ENCODE results near the gene SWAP70. TPM values are rescaled to one million over a fixed set of nuclear protein-coding genes. Genes with fewer than 3 reads are reported as not detected.

Gene SWAP70
- total and polyA plus RNA-seq, 10 of the 15 experiments (the other 5 are each of a cell fraction or from before 2014, with no cell fraction given), result 20.6 to 62.4 (median 41.7) TPM

- no peak overlapping the region for H3K4me3 ChIP-seq
- ATAC-seq, result no peak
- no peak for DNase-seq (ENCODE audit: low read depth, low spot score)
- no peaks in the 10 kb centered on the region; the same call in 2 of the 3 replicates for H3K9me3 ChIP-seq (replicated peaks; ENCODE audit: control insufficient read depth, insufficient read depth, low read length)
- in situ Hi-C loops (cut with MboI) (no loop called here), intact Hi-C loops (cut with micrococcal nuclease; ENCODE audit: unreplicated experiment) (no loop called here)
- H3K4me2 ChIP-seq (ENCODE audit: control insufficient read depth, insufficient read depth), result no peak overlapping the region
- SMC1A ChIA-PET (ENCODE audit: uncharacterized antibody, unreplicated experiment), result interaction anchor here (0.8 to 1.1 kb wide), 2 partner anchors 30 to 1106 kb away, joined by 3 read pairs; no protein-coding TSS in a partner anchor
- FAIRE-seq, result peak; percentile 49
- no peaks in the 10 kb centered on the region for H3K36me3 ChIP-seq (ENCODE audit: control insufficient read depth in 2 of 2, insufficient read depth in 2 of 2, low read length in 1 of 2)
- H2AFZ ChIP-seq (ENCODE audit: control insufficient read depth, low read depth, low read length), result no peak overlapping the region
- no peaks in the 10 kb centered on the region for H3K79me2 ChIP-seq (ENCODE audit: control insufficient read depth, insufficient read depth, low read length)
- H3K4me1 ChIP-seq (ENCODE audit: control insufficient read depth, insufficient read depth, low read length), result no peaks in the 10 kb centered on the region
- CTCF ChIA-PET, result interaction anchor here (1.0 to 1.5 kb wide), 2 partner anchors 13 to 23 kb away, joined by 3 to 4 read pairs; no protein-coding TSS in a partner anchor
- POLR2A ChIA-PET, result no interaction called here
- H3K9ac ChIP-seq (ENCODE audit: control insufficient read depth, insufficient read depth, low read length), result no peak overlapping the region
- H3K27me3 ChIP-seq (replicated peaks in 1 of 2; ENCODE audit: control insufficient read depth in 2 of 2, insufficient read depth in 2 of 2, low read length in 1 of 2), result no peaks in the 10 kb centered on the region
- no peak overlapping the region for H3K27ac ChIP-seq (ENCODE audit: control insufficient read depth, insufficient read depth)
- RAD21 ChIA-PET (ENCODE audit: unreplicated experiment), result interaction anchor here (1.2 kb wide), 1 partner anchor 29 kb away, joined by 3 read pairs; no protein-coding TSS in a partner anchor
- H4K20me1 ChIP-seq (ENCODE audit: control insufficient read depth, insufficient read depth), result no peaks in the 10 kb centered on the region
- no peak for TF ChIP-seq TCF7 (IDR thresholded peaks at IDR 0.05; ENCODE audit: borderline replicate concordance)
- TF ChIP-seq ZNF384 (IDR thresholded peaks at IDR 0.05; ENCODE audit: borderline replicate concordance, low read depth, low read length), result no peak
- TF ChIP-seq LARP7 (IDR thresholded peaks at IDR 0.05), result no peak
- TF ChIP-seq ZNF687 (IDR thresholded peaks at IDR 0.05), result no peak
- no peak for TF ChIP-seq MAX (IDR thresholded peaks at IDR 0.05; ENCODE audit: low read depth, low read length)
- no peak for TF ChIP-seq JUND (IDR thresholded peaks at IDR 0.05; ENCODE audit: low read depth, low read length)
- TF ChIP-seq RAD51 (IDR thresholded peaks at IDR 0.05), result no peak
- TF ChIP-seq IKZF2 (IDR thresholded peaks at IDR 0.05), result no peak
- no peak for TF ChIP-seq NFYB (IDR thresholded peaks at IDR 0.05; ENCODE audit: insufficient read depth, low read depth, low read length)
- no peak for TF ChIP-seq NKRF (conservative IDR thresholded peaks at IDR 0.05)
- no peak for TF ChIP-seq MXI1 (IDR thresholded peaks at IDR 0.05; ENCODE audit: low read depth, low read length)
- TF ChIP-seq SPI1 (IDR thresholded peaks at IDR 0.05; ENCODE audit: borderline replicate concordance, insufficient read depth, low read depth, low read length), result no peak
- no peak for TF ChIP-seq KAT2A (conservative IDR thresholded peaks at IDR 0.05; ENCODE audit: control insufficient read depth, low read depth, low read length)
- TF ChIP-seq ZNF274 (IDR thresholded peaks at IDR 0.05; ENCODE audit: insufficient read depth, insufficient read length), result no peak
- no peak for TF ChIP-seq MYB (IDR thresholded peaks at IDR 0.05; ENCODE audit: borderline replicate concordance, low read depth, low read length)
- TF ChIP-seq ZBED1 (IDR thresholded peaks at IDR 0.05; ENCODE audit: borderline replicate concordance), result no peak
- TF ChIP-seq RUNX3 (IDR thresholded peaks at IDR 0.05; ENCODE audit: low read length), result no peak
- BruUV-seq (replicated peaks), result no TSS peak
- 60% methylated on average over 3 of the region's 3 CpGs for WGBS (ENCODE audit: insufficient coverage, insufficient replicate concordance, low lambda C conversion rate, missing lambda C conversion rate)
Observed at GRCh38 chr11:9787981-9788521, 124.2 kb downstream of the SWAP70 start.

All from GM12878 (cell line).